ACC112 (cell line): Measurements from ENCODE around the gene RSBN1.
"Not testable (repeated sequence)": the region's sequence is repeated elsewhere in the genome, so short reads cannot be mapped to it uniquely, and the experiment has no call there.

Experiments used
- H2AFZ ChIP-seq: fragments of 200-600 bp; sonication (generic); one replicate; pipeline ENCODE4 v1.6.0; 2017; ENCODE audit warnings: antibody characterized with exemption, low read length; ENCODE audit not compliant: unreplicated experiment
- H3K27ac ChIP-seq: fragments of 200-600 bp; sonication (generic); 2 replicates; pipeline ENCODE4 v1.5.1; 2014; ENCODE audit warnings: low read depth, mild to moderate bottlenecking, antibody characterized with exemption, low read length, moderate library complexity
- H3K27me3 ChIP-seq: fragments of 200-600 bp; sonication (generic); 2 replicates; pipeline ENCODE4 v1.6.1; 2014; ENCODE audit warnings: mild to moderate bottlenecking, antibody characterized with exemption, low read length, moderate library complexity, mixed read lengths; ENCODE audit not compliant: insufficient read depth
- H3K36me3 ChIP-seq: fragments of 200-600 bp; sonication (generic); 2 replicates; pipeline ENCODE4 v1.6.1; 2016; ENCODE audit warnings: mild to moderate bottlenecking, antibody characterized with exemption, low read length, moderate library complexity, mixed read lengths; ENCODE audit not compliant: insufficient read depth
- H3K4me1 ChIP-seq: fragments of 200-600 bp; sonication (generic); one replicate; pipeline ENCODE4 v1.6.1; 2016; ENCODE audit warnings: low read length, mixed read lengths; ENCODE audit not compliant: insufficient read depth, unreplicated experiment, control insufficient read depth
- H3K4me3 ChIP-seq: fragments of 200-600 bp; sonication (generic); 2 replicates; pipeline ENCODE4 v1.5.1; 2014; ENCODE audit warnings: mild to moderate bottlenecking, low read depth, low read length
- H3K79me2 ChIP-seq: fragments of 200-600 bp; sonication (generic); one replicate; pipeline ENCODE4 v1.6.0; 2016; ENCODE audit warnings: low read length; ENCODE audit not compliant: control insufficient read depth, unreplicated experiment, insufficient read depth

The RSBN1 gene

GRCh38 chr1:113744114-113744513 is 68.2 kb downstream of the RSBN1 start:
- no peaks in the 10 kb centered on the region for H3K36me3 ChIP-seq
- H3K79me2 ChIP-seq: peaks cover 9% of the 10 kb centered on the region
- no peaks in the 10 kb centered on the region for H3K27me3 ChIP-seq
- peaks cover 13% of the 10 kb centered on the region for H3K4me1 ChIP-seq
- no peak overlapping the region for H3K27ac ChIP-seq
- H3K4me3 ChIP-seq: no peak overlapping the region
- no peak overlapping the region for H2AFZ ChIP-seq

DNA sequence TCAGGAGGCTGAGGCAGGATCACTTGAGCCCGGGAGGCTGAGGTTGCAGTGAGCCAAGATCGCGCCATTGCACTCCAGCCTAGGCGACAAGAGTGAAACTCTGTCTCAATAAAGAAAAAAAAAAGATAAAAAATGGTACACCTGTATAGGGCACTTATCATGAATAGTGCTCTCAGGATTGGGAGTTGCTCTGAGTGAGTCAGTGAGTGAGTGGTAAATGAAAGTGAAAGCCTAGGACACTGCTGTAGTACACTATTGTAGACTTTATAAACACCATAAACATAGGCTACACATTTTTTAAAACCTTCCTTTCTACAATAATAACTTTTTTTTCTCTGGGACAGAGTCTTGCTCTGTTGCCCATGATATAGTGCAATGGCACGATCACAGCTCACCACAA is 69.8 kb downstream of the RSBN1 start:
- H3K4me1 ChIP-seq: peaks cover 7% of the 10 kb centered on the region
- no peak overlapping the region for H2AFZ ChIP-seq
- no peak overlapping the region for H3K27ac ChIP-seq
- H3K4me3 ChIP-seq: no peak overlapping the region
- H3K27me3 ChIP-seq: no peaks in the 10 kb centered on the region
- peaks cover 9% of the 10 kb centered on the region for H3K79me2 ChIP-seq
- peaks cover 7% of the 10 kb centered on the region; the same call in 1 of the 2 replicates for H3K36me3 ChIP-seq

GRCh38 chr1:113734357-113735055 is 77.8 kb downstream of the RSBN1 start:
- Histone ChIP-seq H2AFZ (no peak overlapping the region), H3K27ac (no peak overlapping the region), H3K4me3 (no peak overlapping the region), H3K36me3 (peaks cover 13% of the 10 kb centered on the region; the same call in 1 of the 2 replicates), H3K79me2 (no peaks in the 10 kb centered on the region), H3K27me3 (no peaks in the 10 kb centered on the region), H3K4me1 (no peaks in the 10 kb centered on the region)

- H2AFZ ChIP-seq: no peak overlapping the region
- H3K27ac ChIP-seq: no peak overlapping the region
- H3K4me3 ChIP-seq: no peak overlapping the region
- H3K4me1 ChIP-seq: no peaks in the 10 kb centered on the region
- H3K79me2 ChIP-seq: no peaks in the 10 kb centered on the region
- peaks cover 7% of the 10 kb centered on the region; the same call in 1 of the 2 replicates for H3K36me3 ChIP-seq
- no peaks in the 10 kb centered on the region for H3K27me3 ChIP-seq
Measured at GRCh38 chr1:113732802-113733201, 79.5 kb downstream of the RSBN1 start.

GRCh38 chr1:113721010-113721409 is 91.3 kb downstream of the RSBN1 start:
- Histone ChIP-seq H3K27me3 (no peaks in the 10 kb centered on the region), H2AFZ (no peak overlapping the region), H3K27ac (no peak overlapping the region), H3K79me2 (no peaks in the 10 kb centered on the region), H3K4me1 (no peaks in the 10 kb centered on the region), H3K36me3 (peaks cover 54% of the 10 kb centered on the region), H3K4me3 (no peak overlapping the region)

DNA sequence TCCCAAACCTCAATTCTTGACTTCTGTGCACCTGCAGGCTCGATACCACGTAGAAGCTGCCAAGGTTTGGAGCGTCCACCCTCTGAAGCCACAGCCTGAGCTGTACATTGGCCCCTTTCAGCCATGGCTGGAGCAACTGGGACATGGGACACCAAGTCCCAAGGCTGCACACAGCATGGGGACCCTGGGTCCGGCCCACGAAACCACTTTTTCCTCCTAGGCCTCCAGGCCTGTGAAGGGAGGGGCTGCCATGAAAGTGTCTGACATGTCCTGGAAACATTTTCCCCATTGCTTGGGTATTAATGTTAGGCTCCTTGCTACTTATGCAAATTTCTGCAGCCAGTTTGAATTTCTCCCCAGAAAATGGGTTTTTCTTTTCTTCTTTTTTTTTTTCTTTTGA is 93.7 kb downstream of the RSBN1 start:
- peaks cover 47% of the 10 kb centered on the region for H3K36me3 ChIP-seq
- not testable (repeated sequence) for H2AFZ ChIP-seq, H3K27me3 ChIP-seq, H3K79me2 ChIP-seq, H3K4me3 ChIP-seq, H3K27ac ChIP-seq, H3K4me1 ChIP-seq

DNA sequence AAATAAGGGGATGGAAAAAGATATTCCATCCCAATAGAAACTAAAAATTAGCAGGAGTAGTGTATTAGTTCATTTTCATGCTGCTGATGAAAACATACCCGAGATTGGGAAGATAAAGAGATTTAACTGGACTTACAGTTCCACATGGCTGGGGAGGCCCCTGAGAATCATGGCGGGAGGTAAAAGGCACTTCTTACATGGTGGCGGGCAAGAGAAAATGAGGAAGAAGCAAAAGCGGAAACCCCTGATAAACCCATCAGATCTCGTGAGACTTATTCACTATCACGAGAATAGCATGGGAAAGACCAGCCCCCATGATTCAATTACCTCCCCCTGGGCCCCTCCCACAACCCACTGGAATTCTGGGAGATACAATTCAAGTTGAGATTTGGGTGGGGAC is 94.8 kb downstream of the RSBN1 start:
- H3K4me1 ChIP-seq, H2AFZ ChIP-seq, H3K27me3 ChIP-seq, H3K79me2 ChIP-seq, H3K27ac ChIP-seq, H3K4me3 ChIP-seq: not testable (repeated sequence)
- peaks cover 45% of the 10 kb centered on the region for H3K36me3 ChIP-seq

DNA sequence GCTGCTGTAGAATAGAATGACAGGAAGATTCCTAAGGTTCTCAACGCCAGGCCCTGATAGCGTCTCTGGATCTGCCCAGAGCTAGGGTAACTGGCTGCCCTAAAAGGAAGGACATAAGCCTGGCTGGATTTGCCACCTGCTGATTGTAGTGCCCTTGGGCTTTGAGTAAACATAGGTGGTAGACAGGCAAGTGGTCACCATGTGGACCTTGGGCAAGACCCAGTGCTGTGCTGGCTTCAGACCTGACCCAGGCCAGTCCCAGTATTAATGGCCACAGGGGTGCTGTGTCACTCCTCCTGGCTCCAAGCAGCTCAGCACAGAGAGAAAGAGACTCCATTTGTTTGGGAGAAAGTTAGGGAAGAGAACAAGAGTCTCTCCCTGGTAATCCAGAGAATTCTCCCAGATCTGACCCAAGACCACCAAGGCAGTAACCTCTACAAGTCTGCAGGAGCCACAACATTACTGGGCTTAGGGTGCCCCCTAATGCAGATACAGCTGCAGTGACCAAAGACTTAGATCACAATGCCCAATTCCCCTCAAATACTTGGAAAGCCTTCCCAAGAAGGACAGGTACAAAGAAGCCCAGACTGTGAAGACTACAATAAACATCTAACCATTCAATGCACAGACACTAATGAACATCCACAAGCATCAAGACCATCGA is 97.5 kb downstream of the RSBN1 start:
- Histone ChIP-seq H3K4me1 (no peaks in the 10 kb centered on the region), H3K27ac (no peak overlapping the region), H3K27me3 (no peaks in the 10 kb centered on the region), H3K4me3 (no peak overlapping the region), H3K79me2 (no peaks in the 10 kb centered on the region), H3K36me3 (peaks cover 26% of the 10 kb centered on the region), H2AFZ (no peak overlapping the region)
